ENCODE results near the gene PPRC1.

The PPRC1 gene

GRCh38 chr10:102111276-102111675, 21.6 kb upstream of the PPRC1 start:
- H3K36me3 ChIP-seq (ENCODE audit: low read depth): peaks cover 39% of the 10 kb centered on the region
- no peak for TF ChIP-seq CTCF (IDR thresholded peaks at IDR 0.05; ENCODE audit: poor library complexity, severe bottlenecking)
- no peak overlapping the region for H3K27ac ChIP-seq (ENCODE audit: poor library complexity, severe bottlenecking)
- H3K27me3 ChIP-seq (ENCODE audit: insufficient read depth, poor library complexity, severe bottlenecking): no peaks in the 10 kb centered on the region
- no peaks in the 10 kb centered on the region for H3K9me3 ChIP-seq (ENCODE audit: severe bottlenecking)
- H3K4me3 ChIP-seq (ENCODE audit: severe bottlenecking): no peak overlapping the region
- ATAC-seq (ENCODE audit: low read depth) (no peak), DNase-seq (ENCODE audit: low spot score) (no peak)
- peaks cover 18% of the 10 kb centered on the region for H3K4me1 ChIP-seq (ENCODE audit: insufficient read depth, poor library complexity, severe bottlenecking)

DNA sequence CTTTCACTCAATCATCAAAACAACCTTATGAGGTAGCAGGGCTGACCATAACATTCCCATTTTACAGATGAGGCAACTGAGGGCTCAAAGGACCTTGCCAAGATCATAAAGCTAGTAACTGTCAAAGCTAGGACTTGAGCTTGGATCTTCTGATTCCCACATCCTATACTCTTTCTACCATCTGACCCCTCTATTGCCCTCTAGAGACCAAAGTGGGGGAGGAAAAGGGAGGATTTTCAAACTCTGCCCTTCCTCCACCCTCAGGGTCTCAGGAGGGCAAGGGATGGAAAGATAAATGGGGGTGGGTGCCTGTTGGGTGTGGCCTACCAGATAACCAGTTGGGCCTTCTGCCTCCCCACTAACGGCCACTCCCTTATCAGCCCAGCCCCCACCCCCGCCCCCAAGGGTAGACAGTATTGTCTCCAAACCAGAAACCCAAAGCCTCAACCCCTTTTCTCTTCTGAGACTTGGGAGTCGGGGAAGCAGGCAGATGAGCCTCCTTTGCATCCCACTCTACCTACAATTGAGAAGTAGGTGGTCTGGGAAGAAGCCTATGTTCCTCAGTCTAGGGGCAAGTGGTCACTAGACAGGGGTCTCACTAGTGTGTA, 20.5 kb upstream of the PPRC1 start:
- peaks cover 26% of the 10 kb centered on the region for H3K4me1 ChIP-seq (ENCODE audit: insufficient read depth, poor library complexity, severe bottlenecking)
- peak overlapping the region; percentile 73 for H3K27ac ChIP-seq (ENCODE audit: poor library complexity, severe bottlenecking)
- H3K36me3 ChIP-seq (ENCODE audit: low read depth): peaks cover 39% of the 10 kb centered on the region
- no peaks in the 10 kb centered on the region for H3K27me3 ChIP-seq (ENCODE audit: insufficient read depth, poor library complexity, severe bottlenecking)
- TF ChIP-seq CTCF (IDR thresholded peaks at IDR 0.05; ENCODE audit: poor library complexity, severe bottlenecking): peak; percentile 19
- DNase-seq (ENCODE audit: low spot score): no peak
- H3K4me3 ChIP-seq (ENCODE audit: severe bottlenecking): no peak overlapping the region
- H3K9me3 ChIP-seq (ENCODE audit: severe bottlenecking): no peaks in the 10 kb centered on the region
- ATAC-seq (ENCODE audit: low read depth): no peak

GRCh38 chr10:102113261-102113955, 19.4 kb upstream of the PPRC1 start:
- no peaks in the 10 kb centered on the region for H3K27me3 ChIP-seq (ENCODE audit: insufficient read depth, poor library complexity, severe bottlenecking)
- peaks cover 37% of the 10 kb centered on the region for H3K4me1 ChIP-seq (ENCODE audit: insufficient read depth, poor library complexity, severe bottlenecking)
- TF ChIP-seq CTCF (IDR thresholded peaks at IDR 0.05; ENCODE audit: poor library complexity, severe bottlenecking): no peak
- DNase-seq (ENCODE audit: low spot score) (no peak), ATAC-seq (ENCODE audit: low read depth) (peak; percentile 52)
- peaks cover 34% of the 10 kb centered on the region for H3K36me3 ChIP-seq (ENCODE audit: low read depth)
- H3K27ac ChIP-seq (ENCODE audit: poor library complexity, severe bottlenecking): peak overlapping the region; percentile 73
- peak overlapping the region; percentile 43 for H3K4me3 ChIP-seq (ENCODE audit: severe bottlenecking)
- no peaks in the 10 kb centered on the region for H3K9me3 ChIP-seq (ENCODE audit: severe bottlenecking)

DNA sequence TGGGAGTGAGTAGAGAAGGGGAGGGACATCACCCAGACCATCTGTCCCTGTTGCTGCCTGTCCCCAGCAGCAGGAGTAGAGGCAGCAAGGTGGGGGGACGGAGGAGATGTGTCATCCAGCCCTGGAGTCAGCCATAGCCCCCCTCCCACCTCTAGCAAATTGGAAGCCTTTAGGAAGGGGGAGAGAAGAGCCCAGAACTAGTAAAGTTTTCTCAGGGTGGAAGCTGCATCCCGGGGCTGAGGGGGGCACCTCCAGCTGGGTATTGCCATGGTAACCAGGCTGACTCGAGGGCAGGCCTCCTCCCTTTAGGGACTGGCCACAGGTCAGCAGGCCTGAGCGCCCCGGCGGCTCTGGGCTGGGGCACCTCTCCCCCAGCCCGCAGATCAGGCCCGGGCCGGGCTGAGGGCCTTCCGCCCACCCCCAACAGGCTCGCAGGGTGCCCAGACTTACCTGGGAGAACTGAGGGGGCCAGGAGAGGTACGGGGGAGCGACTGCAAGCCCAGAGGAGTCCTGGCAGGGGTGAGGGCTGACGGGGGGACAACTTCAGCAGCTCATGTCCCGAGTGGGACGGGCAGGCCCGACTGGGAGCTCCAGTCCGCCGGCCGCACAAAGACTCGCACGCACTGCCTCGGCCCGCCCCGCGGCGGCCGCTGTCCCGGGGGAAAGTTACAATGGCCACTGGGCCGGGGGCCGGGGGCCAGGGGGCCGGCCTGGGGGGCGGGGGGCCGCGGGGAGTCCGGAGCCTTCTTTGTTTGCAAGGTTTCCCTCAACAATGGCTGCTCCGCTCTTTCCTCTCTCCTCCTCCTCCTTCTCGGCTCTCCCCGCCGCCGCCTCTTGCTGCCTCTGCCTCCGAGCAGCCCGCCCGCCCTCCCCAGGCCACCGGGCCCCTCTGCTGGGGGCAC, 18.6 kb upstream of the PPRC1 start:
- Histone ChIP-seq H3K4me1 (ENCODE audit: insufficient read depth, poor library complexity, severe bottlenecking) (peaks cover 43% of the 10 kb centered on the region), H3K36me3 (ENCODE audit: low read depth) (peaks cover 29% of the 10 kb centered on the region), H3K27me3 (ENCODE audit: insufficient read depth, poor library complexity, severe bottlenecking) (no peaks in the 10 kb centered on the region), H3K27ac (ENCODE audit: poor library complexity, severe bottlenecking) (peak overlapping the region; percentile 73), H3K4me3 (ENCODE audit: severe bottlenecking) (peak overlapping the region; percentile 43), H3K9me3 (ENCODE audit: severe bottlenecking) (no peaks in the 10 kb centered on the region)
- ATAC-seq (ENCODE audit: low read depth) (peak; percentile 10), DNase-seq (ENCODE audit: low spot score) (no peak)
- no peak for TF ChIP-seq CTCF (IDR thresholded peaks at IDR 0.05; ENCODE audit: poor library complexity, severe bottlenecking)

Data from RWPE2 (cell line).